Measurements from ENCODE around the gene AQP1.

GRCh38 chr7:30901856-30902255 is 9.8 kb upstream of the AQP1 start:
- TF ChIP-seq CTCF (IDR thresholded peaks at IDR 0.05) (no peak), POLR2A (IDR thresholded peaks at IDR 0.05) (no peak)
